ENCODE results near the gene RB1.

- TF ChIP-seq CTCF (IDR thresholded peaks at IDR 0.05): no peak
- TF ChIP-seq POLR2A (IDR thresholded peaks at IDR 0.05): no peak
Measured at GRCh38 chr13:48504606-48505005, 201.1 kb downstream of the RB1 start.

Measured in Peyer's patch (tissue), 4 donors.